Measurements from ENCODE around the gene IPO9. TPM values are rescaled to one million over a fixed set of nuclear protein-coding genes. Genes with fewer than 3 reads are reported as not detected.

IPO9 gene
- total and polyA plus RNA-seq, 2 experiments from 2014 or later, result 47.6 to 87.4 TPM

DNA sequence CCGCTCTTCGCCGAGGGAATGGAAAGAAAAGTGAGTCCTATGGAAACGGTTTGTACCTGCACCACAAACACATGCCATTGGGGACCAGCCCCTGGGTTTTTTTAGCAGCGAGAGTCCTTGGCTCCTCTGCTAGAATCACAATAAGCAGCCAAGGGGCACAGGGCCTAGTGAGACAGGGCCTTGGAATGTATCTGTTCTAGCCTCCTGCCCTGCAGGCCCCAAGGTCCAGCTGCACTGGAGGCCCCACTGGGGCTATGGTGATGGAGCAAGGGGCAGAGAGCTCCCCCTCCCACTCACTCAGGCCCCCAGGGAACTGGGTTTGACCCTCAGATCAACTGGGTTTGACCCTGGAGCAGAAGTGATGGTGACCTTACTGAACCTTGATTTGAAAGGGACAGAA is 74.2 kb downstream of the IPO9 start:
- Mint-ChIP-seq H3K36me3 (ENCODE audit: low read depth) (no peaks in the 10 kb centered on the region; the same call in 2 of the 3 replicates), H3K27me3 (ENCODE audit: insufficient read depth, low read depth, poor library complexity) (peaks cover 12% of the 10 kb centered on the region), H3K27ac (no peak overlapping the region), H3K4me1 (peaks cover 4% of the 10 kb centered on the region; the same call in 1 of the 3 replicates), H3K9me3 (no peaks in the 10 kb centered on the region), H3K4me3 (no peak overlapping the region)
- Histone ChIP-seq H2AFZ (no peak overlapping the region), H3K4me3 (no peak overlapping the region), H3K9me2 (ENCODE audit: insufficient read depth) (0 out of 2 replicates have a peak, but pooled peaks cover 7% of the 10 kb centered on the region), H3K27ac (ENCODE audit: low read depth) (no peak overlapping the region), H3K4me2 (no peak overlapping the region), H3K79me2 (replicated peaks; ENCODE audit: insufficient read depth) (no peaks in the 10 kb centered on the region), H3K36me3 (ENCODE audit: insufficient read depth) (no peaks in the 10 kb centered on the region), H3K4me1 (ENCODE audit: insufficient read depth) (no peaks in the 10 kb centered on the region), H3K27me3 (ENCODE audit: insufficient read depth) (no peaks in the 10 kb centered on the region), H4K20me1 (replicated peaks; ENCODE audit: insufficient read depth) (no peaks in the 10 kb centered on the region), H3F3A (replicated peaks; ENCODE audit: low read depth) (no peaks in the 10 kb centered on the region)
- TF ChIP-seq ZNF331 (CRISPR knock-in tag; IDR thresholded peaks at IDR 0.05; ENCODE audit: low read depth) (no peak), CREB1 (CRISPR knock-in tag; IDR thresholded peaks at IDR 0.05; ENCODE audit: low read depth) (no peak), POLR2AphosphoS5 (IDR thresholded peaks at IDR 0.05; ENCODE audit: low read depth) (no peak), ZNF114 (CRISPR knock-in tag; IDR thresholded peaks at IDR 0.05) (no peak), EZH2 (IDR thresholded peaks at IDR 0.05; ENCODE audit: low read depth, unreplicated experiment) (no peak)
- TF ChIP-seq, protein P1, sequence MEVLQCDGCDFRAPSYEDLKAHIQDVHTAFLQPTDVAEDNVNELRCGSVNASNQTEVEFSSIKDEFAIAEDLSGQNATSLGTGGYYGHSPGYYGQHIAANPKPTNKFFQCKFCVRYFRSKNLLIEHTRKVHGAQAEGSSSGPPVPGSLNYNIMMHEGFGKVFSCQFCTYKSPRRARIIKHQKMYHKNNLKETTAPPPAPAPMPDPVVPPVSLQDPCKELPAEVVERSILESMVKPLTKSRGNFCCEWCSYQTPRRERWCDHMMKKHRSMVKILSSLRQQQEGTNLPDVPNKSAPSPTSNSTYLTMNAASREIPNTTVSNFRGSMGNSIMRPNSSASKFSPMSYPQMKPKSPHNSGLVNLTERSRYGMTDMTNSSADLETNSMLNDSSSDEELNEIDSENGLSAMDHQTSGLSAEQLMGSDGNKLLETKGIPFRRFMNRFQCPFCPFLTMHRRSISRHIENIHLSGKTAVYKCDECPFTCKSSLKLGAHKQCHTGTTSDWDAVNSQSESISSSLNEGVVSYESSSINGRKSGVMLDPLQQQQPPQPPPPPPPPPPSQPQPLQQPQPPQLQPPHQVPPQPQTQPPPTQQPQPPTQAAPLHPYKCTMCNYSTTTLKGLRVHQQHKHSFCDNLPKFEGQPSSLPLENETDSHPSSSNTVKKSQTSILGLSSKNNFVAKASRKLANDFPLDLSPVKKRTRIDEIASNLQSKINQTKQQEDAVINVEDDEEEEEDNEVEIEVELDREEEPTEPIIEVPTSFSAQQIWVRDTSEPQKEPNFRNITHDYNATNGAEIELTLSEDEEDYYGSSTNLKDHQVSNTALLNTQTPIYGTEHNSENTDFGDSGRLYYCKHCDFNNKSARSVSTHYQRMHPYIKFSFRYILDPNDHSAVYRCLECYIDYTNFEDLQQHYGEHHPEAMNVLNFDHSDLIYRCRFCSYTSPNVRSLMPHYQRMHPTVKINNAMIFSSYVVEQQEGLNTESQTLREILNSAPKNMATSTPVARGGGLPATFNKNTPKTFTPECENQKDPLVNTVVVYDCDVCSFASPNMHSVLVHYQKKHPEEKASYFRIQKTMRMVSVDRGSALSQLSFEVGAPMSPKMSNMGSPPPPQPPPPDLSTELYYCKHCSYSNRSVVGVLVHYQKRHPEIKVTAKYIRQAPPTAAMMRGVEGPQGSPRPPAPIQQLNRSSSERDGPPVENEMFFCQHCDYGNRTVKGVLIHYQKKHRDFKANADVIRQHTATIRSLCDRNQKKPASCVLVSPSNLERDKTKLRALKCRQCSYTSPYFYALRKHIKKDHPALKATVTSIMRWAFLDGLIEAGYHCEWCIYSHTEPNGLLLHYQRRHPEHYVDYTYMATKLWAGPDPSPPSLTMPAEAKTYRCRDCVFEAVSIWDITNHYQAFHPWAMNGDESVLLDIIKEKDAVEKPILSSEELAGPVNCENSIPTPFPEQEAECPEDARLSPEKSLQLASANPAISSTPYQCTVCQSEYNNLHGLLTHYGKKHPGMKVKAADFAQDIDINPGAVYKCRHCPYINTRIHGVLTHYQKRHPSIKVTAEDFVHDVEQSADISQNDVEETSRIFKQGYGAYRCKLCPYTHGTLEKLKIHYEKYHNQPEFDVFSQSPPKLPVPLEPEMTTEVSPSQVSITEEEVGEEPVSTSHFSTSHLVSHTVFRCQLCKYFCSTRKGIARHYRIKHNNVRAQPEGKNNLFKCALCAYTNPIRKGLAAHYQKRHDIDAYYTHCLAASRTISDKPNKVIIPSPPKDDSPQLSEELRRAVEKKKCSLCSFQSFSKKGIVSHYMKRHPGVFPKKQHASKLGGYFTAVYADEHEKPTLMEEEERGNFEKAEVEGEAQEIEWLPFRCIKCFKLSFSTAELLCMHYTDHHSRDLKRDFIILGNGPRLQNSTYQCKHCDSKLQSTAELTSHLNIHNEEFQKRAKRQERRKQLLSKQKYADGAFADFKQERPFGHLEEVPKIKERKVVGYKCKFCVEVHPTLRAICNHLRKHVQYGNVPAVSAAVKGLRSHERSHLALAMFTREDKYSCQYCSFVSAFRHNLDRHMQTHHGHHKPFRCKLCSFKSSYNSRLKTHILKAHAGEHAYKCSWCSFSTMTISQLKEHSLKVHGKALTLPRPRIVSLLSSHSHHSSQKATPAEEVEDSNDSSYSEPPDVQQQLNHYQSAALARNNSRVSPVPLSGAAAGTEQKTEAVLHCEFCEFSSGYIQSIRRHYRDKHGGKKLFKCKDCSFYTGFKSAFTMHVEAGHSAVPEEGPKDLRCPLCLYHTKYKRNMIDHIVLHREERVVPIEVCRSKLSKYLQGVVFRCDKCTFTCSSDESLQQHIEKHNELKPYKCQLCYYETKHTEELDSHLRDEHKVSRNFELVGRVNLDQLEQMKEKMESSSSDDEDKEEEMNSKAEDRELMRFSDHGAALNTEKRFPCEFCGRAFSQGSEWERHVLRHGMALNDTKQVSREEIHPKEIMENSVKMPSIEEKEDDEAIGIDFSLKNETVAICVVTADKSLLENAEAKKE (CRISPR knock-in tag; IDR thresholded peaks at IDR 0.05), result no peak
- TF ChIP-seq, protein P2, sequence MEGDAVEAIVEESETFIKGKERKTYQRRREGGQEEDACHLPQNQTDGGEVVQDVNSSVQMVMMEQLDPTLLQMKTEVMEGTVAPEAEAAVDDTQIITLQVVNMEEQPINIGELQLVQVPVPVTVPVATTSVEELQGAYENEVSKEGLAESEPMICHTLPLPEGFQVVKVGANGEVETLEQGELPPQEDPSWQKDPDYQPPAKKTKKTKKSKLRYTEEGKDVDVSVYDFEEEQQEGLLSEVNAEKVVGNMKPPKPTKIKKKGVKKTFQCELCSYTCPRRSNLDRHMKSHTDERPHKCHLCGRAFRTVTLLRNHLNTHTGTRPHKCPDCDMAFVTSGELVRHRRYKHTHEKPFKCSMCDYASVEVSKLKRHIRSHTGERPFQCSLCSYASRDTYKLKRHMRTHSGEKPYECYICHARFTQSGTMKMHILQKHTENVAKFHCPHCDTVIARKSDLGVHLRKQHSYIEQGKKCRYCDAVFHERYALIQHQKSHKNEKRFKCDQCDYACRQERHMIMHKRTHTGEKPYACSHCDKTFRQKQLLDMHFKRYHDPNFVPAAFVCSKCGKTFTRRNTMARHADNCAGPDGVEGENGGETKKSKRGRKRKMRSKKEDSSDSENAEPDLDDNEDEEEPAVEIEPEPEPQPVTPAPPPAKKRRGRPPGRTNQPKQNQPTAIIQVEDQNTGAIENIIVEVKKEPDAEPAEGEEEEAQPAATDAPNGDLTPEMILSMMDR (conservative IDR thresholded peaks at IDR 0.05; ENCODE audit: low read depth in 2 of 2), result no peak
- no peak for DNase-seq (ENCODE audit: low spot score)
- ATAC-seq, result peak; percentile 22; the same call in 2 of the 3 replicates

Data from GM23338 (cell line).